NT2/D1 (cell line): ENCODE measurements around the gene LRRC8B.

Source experiments
- SUZ12 ChIP-seq: IDR thresholded peaks from 2 replicates; pipeline ENCODE4 v1.6.1; 2011; ENCODE audit not compliant: insufficient read length, insufficient read depth; ENCODE audit errors: extremely low read depth
- YY1 ChIP-seq: IDR thresholded peaks from 2 replicates; pipeline ENCODE4 v1.6.1; 2011; ENCODE audit not compliant: insufficient read length, insufficient read depth
- ZNF274 ChIP-seq: IDR thresholded peaks from 2 replicates; pipeline ENCODE4 v1.6.1; 2011; ENCODE audit warnings: mild to moderate bottlenecking, low read depth, low read length

DNA sequence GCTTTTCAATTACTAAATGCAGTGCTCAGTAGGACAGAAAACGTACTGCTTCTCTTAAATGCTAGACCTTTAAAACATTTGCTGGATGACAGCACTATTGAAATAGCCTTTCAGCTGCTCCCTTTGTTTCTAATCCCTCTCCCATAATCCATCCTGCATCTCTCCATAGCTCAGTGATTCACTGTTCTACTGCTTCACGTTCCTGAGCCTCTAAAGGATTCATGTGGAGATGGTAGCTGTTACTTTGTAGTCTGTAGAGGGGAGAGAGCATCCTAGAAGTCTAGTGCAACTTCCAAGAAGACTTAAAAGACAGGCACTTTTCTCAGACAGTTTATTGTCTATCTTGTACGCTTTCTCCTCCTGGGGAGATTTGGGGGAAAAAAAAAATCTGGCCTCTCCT lies 51.4 kb downstream of the LRRC8B start:
- TF ChIP-seq ZNF274 (no peak), YY1 (no peak), SUZ12 (no peak)
